Dermis microvascular lymphatic vessel endothelial cell (primary cell): ENCODE measurements around the gene FNDC5. TPM values are rescaled to one million over a fixed set of nuclear protein-coding genes. Genes with fewer than 3 reads are reported as not detected.

Experiments
- DNase-seq, 2 donors: peaks; one replicate each; pipeline versions ENCODE4 v3.0.0 to v3.0.0-alpha.2; 2010; ENCODE audit warnings: low read depth in 2 of 2
- total RNA-seq: library from RNA; depleted of rRNA; stranded (reverse); fragments of >200 nt; gene quantifications from 2 replicates; pipeline ENCODE4 v1.2.1, GENCODE V29; 2014

FNDC5 gene
- total RNA-seq, 1 donor from 2014 or later: 0.51 TPM

DNA sequence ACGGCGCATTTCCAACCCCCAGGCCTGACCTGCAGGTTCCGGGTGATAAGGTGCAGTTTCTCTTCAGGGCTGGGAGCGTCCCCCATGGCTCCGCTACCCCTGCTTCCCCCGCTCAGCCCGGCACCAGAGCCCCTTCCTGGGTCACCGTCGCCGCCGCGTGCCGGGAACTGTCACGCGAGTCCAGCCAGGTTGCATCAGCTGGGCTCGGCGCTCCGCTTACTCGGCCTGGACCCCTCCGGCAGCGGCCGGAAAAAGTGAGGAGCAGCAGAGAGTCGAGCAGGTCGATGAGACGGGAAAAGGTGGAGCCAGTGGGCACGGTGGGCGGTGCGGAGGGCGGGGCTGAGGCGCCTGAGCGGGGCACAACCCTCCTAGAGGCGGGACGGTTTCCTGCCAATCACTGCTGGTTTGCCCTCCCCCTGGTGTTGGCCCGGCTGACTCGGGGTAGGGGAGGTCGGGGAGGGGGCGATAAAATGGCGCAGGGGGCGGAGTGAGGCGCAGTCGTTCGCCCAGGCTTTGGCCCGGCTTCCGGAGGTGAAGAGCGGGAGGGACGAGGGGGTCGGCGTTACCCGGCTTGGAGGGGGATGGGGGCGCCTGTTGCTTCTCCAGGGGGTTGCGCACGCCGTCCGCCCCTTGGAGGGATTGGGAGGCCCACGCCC, 53.4 kb downstream of the FNDC5 start, which contains the start of the genes S100PBP and YARS1:
S100PBP (plus strand) TSS at position 495 of the 656 bp plus-strand sequence. CDS start 8,447 bp downstream, outside the sequence.
YARS1 (minus strand) TSS at position 200 of the 656 bp plus-strand sequence; CDS start at position 86, 114 bp downstream.
- peak; percentile 95 to 99 for DNase-seq

DNA sequence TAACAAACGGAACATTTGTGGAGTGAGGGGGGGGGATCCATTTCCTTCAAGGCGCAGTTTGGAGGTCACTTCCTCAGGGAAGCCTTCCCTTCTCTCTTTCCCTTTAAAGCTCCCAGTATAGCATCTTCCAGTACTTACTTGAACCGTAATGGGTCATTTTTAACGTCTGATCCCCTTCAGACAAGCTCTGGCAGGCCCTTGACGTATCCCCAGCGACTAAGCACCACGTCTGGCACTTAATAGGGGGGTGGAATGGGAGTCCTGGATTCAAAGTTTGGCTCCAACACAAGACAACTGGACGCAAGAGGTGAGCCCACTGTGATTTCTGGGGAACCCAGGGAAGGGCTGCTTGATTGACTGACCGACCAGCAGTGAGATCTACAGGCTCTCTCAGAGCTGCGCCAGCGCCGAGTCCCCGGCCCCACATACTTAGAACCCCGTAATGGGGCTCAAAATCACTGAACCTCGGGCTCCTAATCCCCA, 54.0 kb downstream of the FNDC5 start:
- DNase-seq: peak in 1 of 2 donors; percentile 54

DNA sequence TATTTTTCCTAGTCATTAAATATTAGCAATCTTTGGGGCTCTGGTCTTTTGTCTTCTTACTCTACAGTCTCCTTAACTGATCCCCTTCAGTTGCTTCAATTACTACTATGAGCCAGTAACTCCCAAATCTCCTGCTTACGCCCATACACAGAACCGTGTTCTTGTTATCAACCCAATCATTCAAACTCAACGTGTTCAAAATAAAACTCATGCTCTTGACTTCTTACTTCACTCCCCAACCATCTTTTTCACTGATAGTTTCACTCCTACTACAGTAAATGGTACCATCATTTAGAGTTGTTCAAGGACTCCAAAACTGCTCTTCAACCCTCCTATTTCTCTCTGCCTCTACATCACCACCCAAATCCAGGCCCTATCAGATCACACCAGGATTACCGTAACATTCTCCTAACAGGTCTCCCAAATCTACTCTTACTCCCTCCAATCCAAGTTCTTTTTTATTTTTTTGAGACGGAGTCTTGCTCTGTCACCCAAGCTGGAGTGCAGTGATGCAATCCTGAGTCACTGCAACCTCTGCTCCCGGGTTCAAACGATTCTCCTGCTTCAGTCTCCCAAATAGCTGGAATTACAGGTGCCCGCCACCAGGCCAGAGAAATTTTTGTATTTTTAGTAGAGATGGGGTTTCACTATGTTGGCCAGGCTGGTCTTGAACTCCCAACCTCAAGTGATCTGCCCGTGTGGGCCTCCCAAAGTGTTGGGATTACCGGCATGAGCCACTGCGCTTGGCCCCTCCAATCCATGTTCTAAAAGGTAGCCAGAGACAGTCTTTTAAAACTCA, 56.6 kb downstream of the FNDC5 start:
- peak in 1 of 2 donors; percentile 11 for DNase-seq

Other genes starting within 250 kb of the FNDC5 start
- 22.5 and 25.0 TPM in 2 replicates for gene ZBTB8OS, start 220.4 kb downstream of the FNDC5 start, total RNA-seq
- gene RBBP4, start 219.7 kb downstream of the FNDC5 start, total RNA-seq: 118 and 181 TPM in 2 replicates
- 11.7 and 14.7 TPM in 2 replicates for gene SYNC, start 168.1 kb downstream of the FNDC5 start, total RNA-seq
- gene YARS1, start 53.6 kb downstream of the FNDC5 start, total RNA-seq: 65.2 and 73.3 TPM in 2 replicates
- gene S100PBP, start 53.3 kb downstream of the FNDC5 start, total RNA-seq: 11.9 and 14.3 TPM in 2 replicates
- not detected in 2 replicates for gene HPCA, start 15.6 kb upstream of the FNDC5 start, total RNA-seq
- gene TMEM54, start 30.5 kb upstream of the FNDC5 start, total RNA-seq: 19.8 and 20.1 TPM in 2 replicates
- 14.2 and 16.6 TPM in 2 replicates for gene RNF19B, start 93.9 kb upstream of the FNDC5 start, total RNA-seq
- gene AK2, start 166.0 kb upstream of the FNDC5 start, total RNA-seq: 58.4 and 58.7 TPM in 2 replicates
- gene AZIN2, start 210.2 kb upstream of the FNDC5 start, total RNA-seq: 0.64 and 1.3 TPM in 2 replicates